GM23248 (cell line): ENCODE data around the gene CD274. TPM values are rescaled to one million over a fixed set of nuclear protein-coding genes. Genes with fewer than 3 reads are reported as not detected.
A peak's percentile ranks its signal among the peaks of the same experiment; 100 is the strongest.

ENCODE experiments used
- DNase-seq: peaks from one replicate; pipeline ENCODE4 v3.0.0-alpha.2; 2015
- H2AFZ ChIP-seq: fragments of 200-600 bp; sonication (generic); 2 replicates; pipeline ENCODE4 v1.6.1; 2016; ENCODE audit warnings: antibody characterized with exemption
- H3F3A ChIP-seq: fragments of 200-600 bp; sonication (generic); 2 replicates; pipeline ENCODE4 v1.6.1; 2016; ENCODE audit warnings: mild to moderate bottlenecking, antibody characterized with exemption, mixed run types; ENCODE audit not compliant: insufficient read depth
- H3K27ac ChIP-seq: fragments of 200-600 bp; sonication (generic); 2 replicates; pipeline ENCODE4 v1.5.1; 2016; ENCODE audit warnings: mild to moderate bottlenecking
- H3K27me3 ChIP-seq: fragments of 200-600 bp; sonication (generic); replicated peaks from 2 replicates; pipeline ENCODE4 v1.6.1; 2016; ENCODE audit warnings: mild to moderate bottlenecking; ENCODE audit not compliant: insufficient read depth
- H3K36me3 ChIP-seq: fragments of 200-600 bp; sonication (generic); 2 replicates; pipeline ENCODE4 v1.6.1; 2016; ENCODE audit warnings: low read depth, mild to moderate bottlenecking
- H3K4me1 ChIP-seq: fragments of 200-600 bp; sonication (generic); 2 replicates; pipeline ENCODE4 v1.6.1; 2016; ENCODE audit warnings: mild to moderate bottlenecking; ENCODE audit not compliant: insufficient read depth
- H3K4me2 ChIP-seq: fragments of 200-600 bp; sonication (generic); one replicate; pipeline ENCODE4 v1.6.1; 2016; ENCODE audit warnings: mild to moderate bottlenecking; ENCODE audit not compliant: unreplicated experiment
- H3K4me3 ChIP-seq: fragments of 200-600 bp; sonication (generic); 2 replicates; pipeline ENCODE4 v1.5.1; 2016; ENCODE audit warnings: mild to moderate bottlenecking
- H3K79me2 ChIP-seq: fragments of 200-600 bp; sonication (generic); 2 replicates; pipeline ENCODE4 v1.6.1; 2016; ENCODE audit warnings: mild to moderate bottlenecking; ENCODE audit not compliant: insufficient read depth
- H3K9ac ChIP-seq: fragments of 200-600 bp; sonication (generic); 2 replicates; pipeline ENCODE4 v1.6.1; 2016; ENCODE audit warnings: mild to moderate bottlenecking
- H3K9me2 ChIP-seq: fragments of 200-600 bp; sonication (generic); 2 replicates; pipeline ENCODE4 v1.6.1; 2016; ENCODE audit warnings: mixed run types, mild to moderate bottlenecking, moderate library complexity; ENCODE audit not compliant: insufficient read depth
- H3K9me3 ChIP-seq: fragments of 200-600 bp; sonication (generic); one replicate; pipeline ENCODE4 v1.6.1; 2017; ENCODE audit warnings: low read depth
- H4K20me1 ChIP-seq: fragments of 200-600 bp; sonication (generic); 2 replicates; pipeline ENCODE4 v1.6.0; 2016; ENCODE audit not compliant: insufficient read depth
- EZH2 ChIP-seq: fragments of 200-600 bp; sonication (generic); IDR thresholded peaks from 2 replicates; pipeline ENCODE4 v1.6.1; 2018; ENCODE audit warnings: antibody characterized with exemption, mild to moderate bottlenecking; ENCODE audit not compliant: insufficient read depth, poor library complexity, severe bottlenecking
- EZH2phosphoT487 ChIP-seq: fragments of 200-600 bp; sonication (generic); IDR thresholded peaks from 2 replicates; pipeline ENCODE4 v1.6.1; 2018; ENCODE audit warnings: antibody characterized with exemption, moderate library complexity, mild to moderate bottlenecking, low read depth; ENCODE audit not compliant: insufficient read depth
- WGBS, 2 experiments: methylation state at CpG; one replicate each; pipeline ENCODE4 v1.1.6; 2015 to 2017; ENCODE audit warnings: low lambda C conversion rate in 2 of 2, low coverage in 1 of 2; ENCODE audit errors: missing lambda C conversion rate in 2 of 2; 5-methylcytosine and 5-hydroxymethylcytosine counted together
- in situ Hi-C: fragments of 300-500 bp; cut with MboI; formaldehyde crosslinking; loops from 2 replicates; pipeline ENCODE4 v1.15.0; 2020
- polyA plus RNA-seq: library from polyadenylated mRNA; unstranded; fragments of >200 nt; fragmentation: Nextera tagmentation; extraction: Ambion mirVana; gene quantifications from 2 replicates; pipeline ENCODE4 v1.2.1, GENCODE V29; 2016
- total RNA-seq: library from RNA; depleted of rRNA; stranded (reverse); fragments of >200 nt; shearing (Covaris generic); gene quantifications from 2 replicates; pipeline ENCODE4 v1.2.3, GENCODE V29; 2014

Gene CD274
- total and polyA plus RNA-seq, 2 experiments from 2014 or later, result 4.3 to 5.2 TPM

GRCh38 chr9:5478206-5478605, 27.9 kb downstream of the CD274 start:
- Histone ChIP-seq H3K27me3 (no peaks in the 10 kb centered on the region), H3F3A (no peaks in the 10 kb centered on the region), H3K27ac (no peak overlapping the region), H3K4me3 (no peak overlapping the region), H3K9ac (no peak overlapping the region), H3K9me3 (no peaks in the 10 kb centered on the region), H3K79me2 (no peaks in the 10 kb centered on the region), H3K9me2 (no peaks in the 10 kb centered on the region; the same call in 1 of the 2 replicates), H2AFZ (no peak overlapping the region), H3K4me1 (no peaks in the 10 kb centered on the region), H4K20me1 (no peaks in the 10 kb centered on the region), H3K4me2 (no peak overlapping the region), H3K36me3 (no peaks in the 10 kb centered on the region)
- TF ChIP-seq EZH2phosphoT487 (no peak), EZH2 (no peak)
- 75 to 78% methylated on average over 2 of the region's 2 CpGs for WGBS, 2 experiments
- no peak for DNase-seq
- in situ Hi-C loops, result no loop called here

DNA sequence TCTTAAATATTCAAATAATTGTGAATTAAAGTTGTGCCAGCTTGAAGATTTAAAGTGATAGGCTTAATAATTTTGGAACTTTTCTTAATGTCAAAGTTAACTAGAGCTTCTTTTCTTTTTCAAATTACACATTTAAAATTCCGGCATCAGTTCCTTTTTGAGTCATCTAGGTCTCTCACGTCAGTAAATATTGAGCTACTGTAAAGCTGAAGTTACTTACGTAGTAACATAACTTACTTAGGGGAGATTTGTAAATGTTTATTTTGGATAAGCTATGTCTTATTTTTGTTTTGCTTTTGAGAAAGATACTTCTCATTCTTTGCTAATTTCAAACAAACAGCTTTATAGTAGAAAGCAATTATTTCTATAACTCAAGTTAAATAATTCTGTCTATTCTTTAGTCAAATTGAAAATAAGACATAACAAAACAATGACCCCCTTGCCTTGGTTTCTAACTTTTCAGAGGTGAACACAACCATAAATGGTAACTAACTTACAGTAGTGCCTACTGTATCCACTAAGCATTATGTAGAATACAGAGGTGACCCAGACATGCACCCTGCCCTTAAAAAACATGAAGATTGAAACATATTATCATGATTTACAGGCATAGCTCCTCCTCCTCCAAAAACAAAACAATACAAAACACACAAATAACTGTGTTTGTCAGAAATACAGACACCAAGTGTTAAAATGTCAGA, 29.8 kb downstream of the CD274 start:
- H3K4me2 ChIP-seq, result no peak overlapping the region
- no peak overlapping the region for H3K4me3 ChIP-seq
- WGBS, 2 experiments, result 92 to 97% methylated on average over 3 of the region's 3 CpGs
- in situ Hi-C loops, result no loop called here
- no peaks in the 10 kb centered on the region for H3F3A ChIP-seq
- no peaks in the 10 kb centered on the region; the same call in 1 of the 2 replicates for H3K9me2 ChIP-seq
- H3K27me3 ChIP-seq, result no peaks in the 10 kb centered on the region
- no peak overlapping the region for H2AFZ ChIP-seq
- no peaks in the 10 kb centered on the region for H4K20me1 ChIP-seq
- H3K79me2 ChIP-seq, result no peaks in the 10 kb centered on the region
- no peak overlapping the region for H3K9ac ChIP-seq
- no peaks in the 10 kb centered on the region for H3K4me1 ChIP-seq
- no peaks in the 10 kb centered on the region for H3K36me3 ChIP-seq
- TF ChIP-seq EZH2 (no peak), EZH2phosphoT487 (no peak)
- no peak for DNase-seq
- H3K27ac ChIP-seq, result no peak overlapping the region
- no peaks in the 10 kb centered on the region for H3K9me3 ChIP-seq

- no peak for DNase-seq
- in situ Hi-C loops, result no loop called here
- H3K4me2 ChIP-seq, result no peak overlapping the region
- H3K9me2 ChIP-seq, result no peaks in the 10 kb centered on the region; the same call in 1 of the 2 replicates
- H3K79me2 ChIP-seq, result no peaks in the 10 kb centered on the region
- WGBS, 2 experiments, result 74 to 78% methylated on average over 4 of the region's 4 CpGs
- no peaks in the 10 kb centered on the region for H3K36me3 ChIP-seq
- H3K4me1 ChIP-seq, result no peaks in the 10 kb centered on the region
- no peaks in the 10 kb centered on the region for H4K20me1 ChIP-seq
- TF ChIP-seq EZH2phosphoT487, result no peak
- TF ChIP-seq EZH2, result no peak
- no peaks in the 10 kb centered on the region for H3F3A ChIP-seq
- H3K9ac ChIP-seq, result no peak overlapping the region
- no peak overlapping the region for H3K4me3 ChIP-seq
- H2AFZ ChIP-seq, result no peak overlapping the region
- H3K9me3 ChIP-seq, result no peaks in the 10 kb centered on the region
- H3K27ac ChIP-seq, result no peak overlapping the region
- H3K27me3 ChIP-seq, result no peaks in the 10 kb centered on the region
These were observed 30.6 kb downstream of the CD274 start for GRCh38 chr9:5480919-5481318.

DNA sequence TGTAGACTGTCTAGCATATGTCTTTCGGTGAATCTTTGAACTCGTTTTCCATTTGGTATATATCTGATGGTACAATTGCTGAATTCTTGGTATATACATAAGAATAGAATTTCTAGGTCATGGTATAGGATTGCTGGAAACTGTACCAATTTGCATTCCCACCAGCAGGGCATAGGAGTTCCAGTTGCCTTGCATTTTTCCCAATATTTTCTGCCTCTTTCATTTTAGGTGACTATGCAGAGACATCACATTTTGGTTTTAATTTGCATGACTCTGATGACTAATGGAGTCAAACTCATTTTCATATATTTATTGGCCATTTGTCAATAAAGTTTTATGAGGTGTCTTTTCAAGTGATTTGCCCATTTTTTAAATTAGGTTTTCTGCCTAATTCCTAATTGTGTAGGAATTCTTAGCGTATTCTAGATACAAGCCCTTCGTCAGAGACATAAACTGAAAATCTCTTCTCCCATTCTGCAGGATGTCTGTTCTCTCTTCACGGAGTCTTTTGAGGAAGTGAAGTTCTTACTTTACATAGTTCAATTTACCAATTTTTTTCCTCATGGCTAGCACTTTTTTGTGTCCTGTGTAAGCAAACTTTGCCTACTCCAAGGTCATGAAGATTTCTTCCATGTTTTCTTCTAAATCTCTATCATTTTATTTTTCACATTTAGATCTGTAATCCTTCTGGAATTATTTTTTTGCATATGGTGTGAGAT, 31.1 kb downstream of the CD274 start:
- WGBS, 2 experiments, result 86 to 87% methylated on average over 5 of the region's 5 CpGs
- Histone ChIP-seq H3K4me2 (no peak overlapping the region), H2AFZ (no peak overlapping the region), H3K27me3 (no peaks in the 10 kb centered on the region), H4K20me1 (no peaks in the 10 kb centered on the region), H3F3A (no peaks in the 10 kb centered on the region), H3K79me2 (no peaks in the 10 kb centered on the region), H3K36me3 (no peaks in the 10 kb centered on the region), H3K9me3 (no peaks in the 10 kb centered on the region), H3K9me2 (no peaks in the 10 kb centered on the region; the same call in 1 of the 2 replicates), H3K4me3 (no peak overlapping the region), H3K27ac (no peak overlapping the region), H3K4me1 (no peaks in the 10 kb centered on the region), H3K9ac (no peak overlapping the region)
- in situ Hi-C loops, result no loop called here
- peak; percentile 10 for DNase-seq
- TF ChIP-seq EZH2phosphoT487 (no peak), EZH2 (no peak)
